ENCODE measurements around the gene BCL11A.

- TF ChIP-seq RAD21 (IDR thresholded peaks at IDR 0.05; ENCODE audit: low read depth) = no peak
- TF ChIP-seq, protein P1, sequence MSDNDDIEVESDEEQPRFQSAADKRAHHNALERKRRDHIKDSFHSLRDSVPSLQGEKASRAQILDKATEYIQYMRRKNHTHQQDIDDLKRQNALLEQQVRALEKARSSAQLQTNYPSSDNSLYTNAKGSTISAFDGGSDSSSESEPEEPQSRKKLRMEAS (IDR thresholded peaks at IDR 0.05) = no peak
- TF ChIP-seq REST (IDR thresholded peaks at IDR 0.05; ENCODE audit: low read depth) = no peak
- TF ChIP-seq TEAD4 (IDR thresholded peaks at IDR 0.05) = no peak
- no peak for TF ChIP-seq TCF12 (IDR thresholded peaks at IDR 0.05; ENCODE audit: low read depth)
- no peak for TF ChIP-seq EP300 (IDR thresholded peaks at IDR 0.05; ENCODE audit: borderline replicate concordance)
- TF ChIP-seq CEBPB (IDR thresholded peaks at IDR 0.05) = no peak
- TF ChIP-seq USF1 (IDR thresholded peaks at IDR 0.05) = no peak
- no peak for TF ChIP-seq EGR1 (IDR thresholded peaks at IDR 0.05)
- TF ChIP-seq YY1 (IDR thresholded peaks at IDR 0.05; ENCODE audit: low read depth) = no peak
These were observed 51.3 kb downstream of the BCL11A start for GRCh38 chr2:60502144-60502543.

Measured in Ishikawa (cell line).